GM18507 (cell line): ENCODE results near the gene KAZN.
"Not testable (repeated sequence)": the region's sequence is repeated elsewhere in the genome, so short reads cannot be mapped to it uniquely, and the experiment has no call there.

Experiments
- DNase-seq: peaks from one replicate; pipeline ENCODE4 v3.0.0; 2011; ENCODE audit warnings: low read depth; ENCODE audit not compliant: insufficient read length; ENCODE audit errors: extremely low spot score
- FAIRE-seq: peaks from 2 replicates; lab custom pipeline; 2011; peaks lifted over from hg19 to GRCh38; lab: Jason Lieb, UNC

Gene KAZN

GRCh38 chr1:15040685-15041084 is 442.2 kb downstream of the KAZN start:
- FAIRE-seq, DNase-seq: not testable (repeated sequence)

GRCh38 chr1:15042866-15043265 is 444.4 kb downstream of the KAZN start:
- FAIRE-seq: no peak
- no peak for DNase-seq

- DNase-seq: no peak
- no peak for FAIRE-seq
Measured at GRCh38 chr1:15043934-15044333, 445.4 kb downstream of the KAZN start.

GRCh38 chr1:15045123-15045522 is 446.6 kb downstream of the KAZN start:
- DNase-seq (no peak), FAIRE-seq (no peak)

GRCh38 chr1:15046487-15047165 is 448.1 kb downstream of the KAZN start:
- peak; percentile 55 for FAIRE-seq
- DNase-seq: peak; percentile 55

- DNase-seq (no peak), FAIRE-seq (no peak)
Measured at GRCh38 chr1:15047237-15047636, 448.8 kb downstream of the KAZN start.

- no peak for FAIRE-seq
- DNase-seq: no peak
Measured at GRCh38 chr1:15048437-15048980, 450.0 kb downstream of the KAZN start.

GRCh38 chr1:15049067-15049466 is 450.6 kb downstream of the KAZN start:
- no peak for FAIRE-seq
- no peak for DNase-seq

GRCh38 chr1:15051882-15052528 is 453.5 kb downstream of the KAZN start:
- no peak for FAIRE-seq
- no peak for DNase-seq

- DNase-seq: no peak
- FAIRE-seq: no peak
Measured at GRCh38 chr1:15053153-15053552, 454.7 kb downstream of the KAZN start.

GRCh38 chr1:15055736-15056415 is 457.4 kb downstream of the KAZN start:
- DNase-seq (no peak), FAIRE-seq (no peak)

GRCh38 chr1:15056515-15057285 is 458.2 kb downstream of the KAZN start:
- FAIRE-seq: no peak
- DNase-seq: no peak

- FAIRE-seq: no peak
- DNase-seq: no peak
Measured at GRCh38 chr1:15057834-15058233, 459.3 kb downstream of the KAZN start.

- no peak for FAIRE-seq
- DNase-seq: no peak
Measured at GRCh38 chr1:15058261-15058660, 459.8 kb downstream of the KAZN start.

GRCh38 chr1:15060104-15060503 is 461.6 kb downstream of the KAZN start:
- FAIRE-seq (no peak), DNase-seq (no peak)

GRCh38 chr1:15062479-15063099 is 464.1 kb downstream of the KAZN start:
- no peak for FAIRE-seq
- DNase-seq: no peak

GRCh38 chr1:15063346-15063745 is 464.9 kb downstream of the KAZN start:
- DNase-seq: no peak
- no peak for FAIRE-seq

GRCh38 chr1:15063783-15064182 is 465.3 kb downstream of the KAZN start:
- DNase-seq: no peak
- no peak for FAIRE-seq

GRCh38 chr1:15064217-15064929 is 465.9 kb downstream of the KAZN start:
- FAIRE-seq: no peak
- no peak for DNase-seq
